GM12891 (cell line): Measurements from ENCODE around the gene OLFML2A.

Experiments
- DNase-seq: peaks from one replicate; pipeline ENCODE4 v3.0.0; 2011; ENCODE audit warnings: low spot score; ENCODE audit not compliant: insufficient read length
- FAIRE-seq: peaks from 2 replicates; lab custom pipeline; 2011; peaks lifted over from hg19 to GRCh38; lab: Jason Lieb, UNC
- PAX5 ChIP-seq: IDR thresholded peaks from 2 replicates; pipeline ENCODE4 v1.6.1; 2011; ENCODE audit warnings: low read length, moderate library complexity, mild to moderate bottlenecking; ENCODE audit not compliant: insufficient read depth, severe bottlenecking
- POLR2A ChIP-seq: IDR thresholded peaks from 2 replicates; pipeline ENCODE4 v1.6.1; 2011; ENCODE audit warnings: low read depth, low read length, control low read depth
- POLR2AphosphoS5 ChIP-seq: IDR thresholded peaks from 2 replicates; pipeline ENCODE4 v1.6.1; 2011; ENCODE audit warnings: low read depth, low read length, control low read depth
- POU2F2 ChIP-seq: IDR thresholded peaks from 2 replicates; pipeline ENCODE4 v1.6.1; 2011; ENCODE audit warnings: low read depth, mild to moderate bottlenecking, control low read depth, low read length, moderate library complexity
- SPI1 ChIP-seq: IDR thresholded peaks from 2 replicates; pipeline ENCODE4 v1.6.1; 2011; ENCODE audit warnings: low read depth, low read length, control low read depth
- TAF1 ChIP-seq: IDR thresholded peaks from 2 replicates; pipeline ENCODE4 v1.6.1; 2011; ENCODE audit warnings: low read depth, low read length, control low read depth

OLFML2A gene

DNA sequence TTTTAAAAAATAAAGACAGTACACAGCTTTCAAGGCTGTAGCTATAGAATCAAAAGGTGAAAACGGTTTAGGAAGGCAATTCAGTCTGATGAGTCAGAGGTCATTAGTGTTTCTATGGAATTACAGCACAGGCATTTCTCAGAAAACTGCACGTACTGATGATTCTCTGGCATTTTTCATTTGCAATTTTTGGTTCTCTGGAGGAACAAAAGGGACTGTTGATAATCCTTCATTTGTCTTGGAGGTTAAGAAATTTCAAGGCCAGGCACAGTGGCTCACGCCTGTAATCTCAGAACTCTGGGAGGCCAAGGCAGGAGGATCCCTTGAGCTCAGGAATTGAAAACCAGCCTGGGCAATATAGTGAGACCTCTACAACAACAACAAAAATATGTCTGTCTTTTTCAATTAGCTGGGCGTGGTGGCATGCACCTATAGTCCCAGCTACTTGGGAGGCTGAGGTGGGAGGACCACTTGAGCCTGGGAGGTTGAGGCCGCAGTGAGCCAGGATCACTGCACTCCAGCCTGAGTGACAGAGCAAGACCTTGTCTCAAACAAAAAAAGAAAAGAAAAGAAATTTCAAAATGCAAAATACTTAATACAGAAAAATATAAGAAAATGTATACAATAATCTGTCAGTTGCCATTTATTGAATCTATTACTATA, 33.1 kb upstream of the OLFML2A start:
- no peak for FAIRE-seq
- no peak for DNase-seq
- no peak for TF ChIP-seq POLR2A
- TF ChIP-seq PAX5, result no peak
- no peak for TF ChIP-seq SPI1
- TF ChIP-seq POU2F2, result no peak
- TF ChIP-seq TAF1, result no peak
- TF ChIP-seq POLR2AphosphoS5, result no peak

DNA sequence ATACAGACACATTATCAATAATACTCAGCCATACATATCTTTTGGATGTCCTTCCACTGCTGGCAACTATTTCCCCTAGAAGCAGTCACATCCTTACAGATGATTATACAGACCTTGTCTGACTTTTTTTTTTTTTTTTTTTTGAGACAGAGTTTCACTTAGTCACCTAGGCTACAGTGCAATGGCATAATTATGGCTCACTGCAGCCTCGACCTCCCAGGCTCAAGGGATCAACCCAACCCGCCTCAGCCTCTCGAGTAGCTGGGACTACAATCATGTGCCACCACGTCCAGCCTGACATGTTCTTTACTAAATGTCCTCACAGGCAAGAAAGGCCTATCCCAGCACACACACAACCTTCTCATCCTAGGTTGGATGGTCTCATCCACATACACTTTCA, 29.9 kb upstream of the OLFML2A start:
- no peak for TF ChIP-seq POU2F2
- TF ChIP-seq PAX5, result no peak
- no peak for TF ChIP-seq SPI1
- TF ChIP-seq POLR2AphosphoS5, result no peak
- TF ChIP-seq POLR2A, result no peak
- no peak for TF ChIP-seq TAF1
- peak; percentile 48 for FAIRE-seq
- no peak for DNase-seq

DNA sequence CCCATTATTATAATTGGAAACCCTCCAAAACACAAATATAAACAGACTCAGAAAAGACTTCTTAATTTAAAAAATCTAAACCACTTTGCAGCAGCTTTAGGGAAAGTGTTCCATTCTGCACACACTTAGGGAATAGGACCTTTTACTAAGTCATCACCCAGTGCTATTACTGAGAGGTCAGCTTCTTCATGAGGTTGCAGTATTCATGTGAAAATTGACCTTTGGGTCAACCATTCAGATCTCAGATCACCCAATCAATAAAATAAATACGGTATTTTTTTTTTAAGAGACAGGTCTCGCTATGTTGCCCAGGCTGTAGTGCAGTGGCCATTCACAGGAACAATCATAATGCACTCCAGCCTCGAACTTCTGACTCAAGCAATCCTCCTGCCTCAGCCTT, 27.6 kb upstream of the OLFML2A start:
- FAIRE-seq (no peak), DNase-seq (no peak)
- TF ChIP-seq POU2F2, result no peak
- TF ChIP-seq SPI1, result no peak
- no peak for TF ChIP-seq PAX5
- TF ChIP-seq TAF1, result no peak
- TF ChIP-seq POLR2A, result no peak

DNA sequence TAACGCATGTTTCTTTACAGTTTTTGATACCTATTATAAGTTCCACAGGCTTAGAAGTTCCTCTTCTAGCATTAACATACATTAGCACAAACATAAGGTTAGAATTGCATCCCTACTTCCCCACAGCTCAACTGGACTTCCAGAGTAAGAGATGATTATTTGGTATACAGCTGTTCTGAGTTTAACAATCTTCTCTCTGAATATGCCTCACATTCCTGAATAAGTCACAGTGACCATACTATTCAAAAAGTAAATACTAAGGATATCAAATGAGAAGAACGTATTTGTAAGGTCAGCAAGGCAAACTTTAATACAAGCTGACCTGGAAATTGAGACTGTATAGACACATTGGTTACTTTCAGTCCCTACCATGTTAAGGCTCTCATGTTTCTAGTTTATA, 27.2 kb upstream of the OLFML2A start:
- TF ChIP-seq PAX5 (no peak), POU2F2 (no peak), SPI1 (no peak), POLR2AphosphoS5 (no peak), TAF1 (no peak), POLR2A (no peak)
- peak; percentile 41 for FAIRE-seq
- DNase-seq, result no peak

DNA sequence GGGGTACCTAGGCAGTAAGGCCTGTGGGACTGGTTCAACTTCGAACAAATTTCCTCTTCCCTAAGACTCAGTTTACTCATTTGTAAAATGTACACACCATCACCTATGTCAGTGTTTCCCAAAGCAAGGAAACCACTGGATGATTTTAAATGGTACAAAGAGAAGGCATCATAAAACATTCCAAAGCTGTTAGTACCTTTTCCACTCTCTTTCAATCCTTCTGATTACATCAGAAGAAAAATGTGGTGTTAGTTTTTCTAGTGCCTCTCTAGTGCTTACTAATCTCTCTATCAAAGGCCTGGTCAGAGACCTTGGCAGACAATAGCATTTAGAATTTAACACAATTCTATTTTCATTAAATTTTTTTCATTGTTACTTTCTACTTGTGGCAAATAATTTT, 24.0 kb upstream of the OLFML2A start:
- DNase-seq (no peak), FAIRE-seq (no peak)
- TF ChIP-seq PAX5 (no peak), SPI1 (no peak), POLR2AphosphoS5 (no peak), POU2F2 (no peak), TAF1 (no peak), POLR2A (no peak)

DNA sequence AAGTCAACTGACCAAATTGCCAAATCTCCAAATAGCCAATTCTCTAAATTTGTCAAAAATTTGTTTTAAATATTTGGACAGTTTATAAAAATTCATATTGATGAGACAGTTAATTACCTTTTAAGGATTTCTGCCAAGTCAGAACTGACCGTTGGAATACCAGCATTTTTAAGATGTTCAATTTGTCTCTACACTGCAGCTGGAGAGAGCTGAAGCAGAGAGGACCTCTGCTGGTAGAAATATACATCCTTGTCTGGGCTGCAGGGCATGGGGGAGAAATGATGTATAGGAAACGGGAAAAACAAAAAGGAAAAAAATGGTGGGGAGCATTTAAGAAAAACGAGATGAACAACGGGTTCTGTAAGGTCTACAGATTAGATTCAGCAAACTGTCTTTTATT, 22.6 kb upstream of the OLFML2A start:
- DNase-seq (no peak), FAIRE-seq (peak; percentile 16)
- TF ChIP-seq POLR2A (no peak), TAF1 (no peak), PAX5 (no peak), POLR2AphosphoS5 (no peak), POU2F2 (no peak), SPI1 (no peak)

DNA sequence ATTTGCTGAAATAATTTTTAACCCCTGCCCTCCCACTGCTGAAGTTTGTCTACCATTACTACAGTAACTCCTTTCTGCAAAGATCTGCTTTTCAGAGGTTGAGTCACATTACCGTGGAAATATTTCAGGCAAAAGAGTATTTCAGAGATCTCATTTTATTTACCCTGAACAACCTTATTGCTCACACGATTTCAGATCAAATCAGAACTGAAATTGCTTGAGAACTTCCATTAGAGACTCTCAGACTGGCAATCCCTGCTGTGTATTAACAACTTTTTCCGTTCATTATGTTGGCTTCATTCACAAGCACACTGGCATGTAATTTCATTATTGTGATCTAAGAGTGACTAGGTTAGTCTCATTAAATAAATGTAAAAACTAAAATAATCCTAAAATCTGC, 21.9 kb upstream of the OLFML2A start:
- no peak for FAIRE-seq
- no peak for DNase-seq
- no peak for TF ChIP-seq POLR2AphosphoS5
- no peak for TF ChIP-seq SPI1
- no peak for TF ChIP-seq POLR2A
- no peak for TF ChIP-seq TAF1
- no peak for TF ChIP-seq PAX5
- TF ChIP-seq POU2F2, result no peak

DNA sequence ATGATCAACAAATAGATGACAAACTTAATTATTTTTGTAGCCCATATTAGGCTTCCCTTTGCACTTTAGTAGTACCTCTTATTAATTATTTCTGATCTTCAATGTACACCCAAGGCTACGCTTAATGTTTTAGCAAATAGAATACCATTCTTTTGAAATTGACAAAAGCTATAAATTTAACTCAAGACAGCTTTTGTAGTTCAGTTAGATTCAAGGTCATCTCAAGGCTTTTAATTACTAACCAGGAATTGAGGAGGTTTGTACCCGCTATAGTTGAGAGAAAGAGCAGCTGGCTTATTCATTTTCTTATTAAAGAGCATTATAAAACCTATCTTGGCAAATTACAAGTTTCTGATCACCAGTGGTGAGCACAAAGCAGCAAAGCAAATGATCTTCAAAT, 20.9 kb upstream of the OLFML2A start:
- DNase-seq, result no peak
- TF ChIP-seq POU2F2 (no peak), PAX5 (no peak), TAF1 (no peak), SPI1 (no peak), POLR2AphosphoS5 (no peak), POLR2A (no peak)
- no peak for FAIRE-seq

DNA sequence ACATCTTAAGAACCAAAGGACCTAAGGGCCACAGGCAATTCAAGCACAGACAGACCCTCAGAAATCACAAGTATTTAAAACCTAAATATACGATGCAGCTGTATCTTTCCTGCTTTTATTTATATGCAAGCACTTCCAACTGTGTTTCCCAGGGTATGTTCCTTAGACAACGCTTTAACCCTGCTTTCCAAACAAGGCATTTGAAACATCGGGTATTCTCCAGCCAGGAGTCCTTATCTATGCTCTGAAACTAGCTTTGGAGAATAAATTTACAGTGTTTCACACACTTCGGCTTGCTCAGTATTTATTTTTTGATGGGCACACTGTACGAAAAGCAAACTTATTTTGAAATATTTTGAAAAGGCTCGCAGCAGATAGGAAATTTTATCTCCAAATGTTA, 19.3 kb upstream of the OLFML2A start:
- FAIRE-seq, result no peak
- TF ChIP-seq TAF1, result no peak
- DNase-seq, result no peak

DNA sequence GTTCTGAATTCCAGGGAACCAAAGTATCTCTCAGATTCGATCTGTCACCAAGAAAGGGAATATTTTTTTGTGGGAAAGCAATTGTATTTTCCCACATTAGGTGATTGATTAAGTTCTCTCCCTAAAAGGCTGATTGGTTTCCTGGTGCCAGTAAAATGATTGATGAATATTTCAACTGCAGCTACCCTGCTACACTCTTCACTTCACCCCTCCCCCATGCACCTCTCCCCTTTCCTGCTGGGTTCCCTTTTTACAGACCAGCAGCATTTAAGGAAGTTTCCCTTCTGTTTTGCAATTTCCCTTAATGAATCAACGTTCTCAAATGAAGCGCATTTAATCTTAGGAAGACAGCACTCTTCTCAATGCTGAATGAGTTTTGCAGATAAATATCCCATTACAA, 18.9 kb upstream of the OLFML2A start:
- FAIRE-seq, result peak; percentile 86
- TF ChIP-seq POLR2A (no peak), SPI1 (peak; percentile 67)
- DNase-seq, result no peak

DNA sequence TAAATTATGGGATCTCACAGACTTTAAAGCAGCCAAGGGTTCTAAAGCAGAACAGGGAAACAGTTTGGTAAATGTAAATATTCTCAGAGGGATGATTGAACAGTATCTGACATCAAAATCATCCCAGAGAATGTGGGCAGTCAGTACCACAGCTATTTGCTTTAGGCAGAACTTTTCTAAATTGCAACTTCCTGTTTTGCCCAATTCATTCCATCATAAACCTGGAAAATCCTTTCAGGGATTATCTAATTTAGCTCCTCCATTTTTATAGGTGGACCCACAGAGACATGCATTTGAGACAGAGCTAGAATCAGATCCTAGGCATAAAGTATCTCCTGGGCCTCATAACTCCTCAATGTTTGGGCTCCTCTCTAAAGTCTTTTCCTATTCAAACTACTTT, 18.2 kb upstream of the OLFML2A start:
- peak; percentile 40 for FAIRE-seq
- TF ChIP-seq TAF1 (no peak), POU2F2 (no peak), SPI1 (0 out of 2 replicates have a peak, but pooled peaks have one; percentile 12)

More for the DNA sequence above, 18.2 kb upstream of the OLFML2A start:
- no peak for DNase-seq
